GM12865 (cell line): ENCODE results near the gene PCDH17.

Experiments
- DNase-seq: peaks from one replicate; pipeline ENCODE4 v3.0.0; 2010; ENCODE audit warnings: low read depth
- H3K4me3 ChIP-seq: 2 replicates; pipeline ENCODE4 v1.5.1; 2011; ENCODE audit warnings: mild to moderate bottlenecking, low read depth, low read length, control low read depth
- CTCF ChIP-seq: IDR thresholded peaks from 2 replicates; pipeline ENCODE4 v1.5.1; 2011; ENCODE audit warnings: low read length, control low read depth, low read depth, inconsistent platforms; ENCODE audit not compliant: insufficient read depth; ENCODE audit errors: missing control alignments

PCDH17 gene

GRCh38 chr13:57635541-57636085 lies 4.1 kb downstream of the PCDH17 start:
- no peak overlapping the region for H3K4me3 ChIP-seq
- no peak for TF ChIP-seq CTCF
- no peak for DNase-seq

- H3K4me3 ChIP-seq, result no peak overlapping the region
These were observed 5.3 kb downstream of the PCDH17 start for GRCh38 chr13:57636816-57637215.

GRCh38 chr13:57637515-57637914 lies 6.0 kb downstream of the PCDH17 start:
- no peak for TF ChIP-seq CTCF
- no peak overlapping the region for H3K4me3 ChIP-seq
- DNase-seq, result no peak

More at GRCh38 chr13:57636816-57637215, 5.3 kb downstream of the PCDH17 start:
- no peak for TF ChIP-seq CTCF
- DNase-seq, result no peak

GRCh38 chr13:57638186-57638890 lies 6.8 kb downstream of the PCDH17 start:
- no peak overlapping the region for H3K4me3 ChIP-seq
- TF ChIP-seq CTCF, result no peak
- no peak for DNase-seq

- DNase-seq, result no peak
- H3K4me3 ChIP-seq, result no peak overlapping the region
- no peak for TF ChIP-seq CTCF
These were observed 9.1 kb downstream of the PCDH17 start for GRCh38 chr13:57640607-57641006.

- no peak overlapping the region for H3K4me3 ChIP-seq
- no peak for TF ChIP-seq CTCF
- DNase-seq, result no peak
These were observed 9.5 kb downstream of the PCDH17 start for GRCh38 chr13:57641051-57641450.

- TF ChIP-seq CTCF, result no peak
- no peak for DNase-seq
- H3K4me3 ChIP-seq, result no peak overlapping the region
These were observed 12.6 kb downstream of the PCDH17 start for GRCh38 chr13:57644106-57644505.
